ENCODE results near the gene UGT1A4. TPM values are rescaled to one million over a fixed set of nuclear protein-coding genes. Genes with fewer than 3 reads are reported as not detected.

UGT1A4 gene
- total RNA-seq, 1 donor from 2014 or later, result not detected

GRCh38 chr2:233807966-233808935 is 89.7 kb downstream of the UGT1A4 start:
- peak; percentile 62 for DNase-seq (ENCODE audit: low spot score)

- no peak for DNase-seq (ENCODE audit: low spot score)
Measured at GRCh38 chr2:233810385-233810784, 91.8 kb downstream of the UGT1A4 start.

GRCh38 chr2:233811087-233811486 is 92.6 kb downstream of the UGT1A4 start:
- no peak for DNase-seq (ENCODE audit: low spot score)

GRCh38 chr2:233811732-233812131 is 93.2 kb downstream of the UGT1A4 start:
- DNase-seq (ENCODE audit: low spot score), result peak; percentile 77

- DNase-seq (ENCODE audit: low spot score), result peak; percentile 28
Measured at GRCh38 chr2:233813236-233814055, 94.9 kb downstream of the UGT1A4 start.

GRCh38 chr2:233814056-233814835 is 95.7 kb downstream of the UGT1A4 start:
- peak; percentile 76 for DNase-seq (ENCODE audit: low spot score)

GRCh38 chr2:233815861-233816260 is 97.3 kb downstream of the UGT1A4 start:
- DNase-seq (ENCODE audit: low spot score), result no peak

GRCh38 chr2:233816334-233816733 is 97.8 kb downstream of the UGT1A4 start:
- no peak for DNase-seq (ENCODE audit: low spot score)

GRCh38 chr2:233816771-233817170 is 98.2 kb downstream of the UGT1A4 start:
- DNase-seq (ENCODE audit: low spot score), result no peak

GRCh38 chr2:233817361-233817911 is 98.9 kb downstream of the UGT1A4 start:
- peak; percentile 60 for DNase-seq (ENCODE audit: low spot score)

- peak; percentile 84 for DNase-seq (ENCODE audit: low spot score)
Measured at GRCh38 chr2:233817995-233818638, 99.6 kb downstream of the UGT1A4 start.

GRCh38 chr2:233818639-233819621 is 100.4 kb downstream of the UGT1A4 start:
- peak; percentile 57 for DNase-seq (ENCODE audit: low spot score)

- DNase-seq (ENCODE audit: low spot score), result peak; percentile 82
Measured at GRCh38 chr2:233819884-233820773, 101.6 kb downstream of the UGT1A4 start.

- DNase-seq (ENCODE audit: low spot score), result peak; percentile 47
Measured at GRCh38 chr2:233820774-233821105, 102.2 kb downstream of the UGT1A4 start.

- no peak for DNase-seq (ENCODE audit: low spot score)
Measured at GRCh38 chr2:233821196-233821595, 102.7 kb downstream of the UGT1A4 start.

- peak; percentile 71 for DNase-seq (ENCODE audit: low spot score)
Measured at GRCh38 chr2:233821709-233822100, 103.2 kb downstream of the UGT1A4 start.

GRCh38 chr2:233822101-233822771 is 103.7 kb downstream of the UGT1A4 start:
- peak; percentile 85 for DNase-seq (ENCODE audit: low spot score)

Data from mesenteric fat pad (tissue), 1 donor.